Measurements from ENCODE around the gene YIF1B.

GRCh38 chr19:38276942-38277517, 38.7 kb downstream of the YIF1B start:
- TF ChIP-seq POLR2A (IDR thresholded peaks at IDR 0.05), result no peak
- no peak for TF ChIP-seq CTCF (IDR thresholded peaks at IDR 0.05)
- no peak for TF ChIP-seq EP300 (IDR thresholded peaks at IDR 0.05)
